Lower lobe of right lung (tissue), 2 donors: Measurements from ENCODE around the gene ALDH3B1. TPM values are rescaled to one million over a fixed set of nuclear protein-coding genes. Genes with fewer than 3 reads are reported as not detected.

ENCODE experiments used
- ATAC-seq, 2 donors: fragments of 200-7000 bp; cut with Tn5 transposase; one replicate each; pipeline ENCODE4 v1.9.1; 2020 to 2022; ENCODE audit warnings: mild to moderate bottlenecking in 2 of 2, moderate library complexity in 2 of 2
- DNase-seq: peaks from one replicate; pipeline ENCODE4 v3.0.0-alpha.2; 2020
- H3K27ac ChIP-seq: fragments of 200-600 bp; one replicate; pipeline ENCODE4 v1.8.0; 2022
- H3K27me3 ChIP-seq: fragments of 200-600 bp; one replicate; pipeline ENCODE4 v1.8.0; 2022; ENCODE audit warnings: low read depth
- H3K36me3 ChIP-seq: fragments of 200-600 bp; one replicate; pipeline ENCODE4 v1.8.0; 2022; ENCODE audit warnings: mild to moderate bottlenecking
- H3K4me1 ChIP-seq: fragments of 200-600 bp; one replicate; pipeline ENCODE4 v1.8.0; 2022
- H3K4me3 ChIP-seq: fragments of 200-600 bp; one replicate; pipeline ENCODE4 v1.8.0; 2022; ENCODE audit warnings: mild to moderate bottlenecking
- H3K9me3 ChIP-seq: fragments of 200-600 bp; one replicate; pipeline ENCODE4 v1.8.0; 2022
- intact Hi-C: fragments of 100-400 bp; cut with DNase I; formaldehyde crosslinking; loops from one replicate; pipeline ENCODE4 v1.11.0; 2022
- microRNA-seq: library from miRNA; unstranded; fragments of <30 nt; microRNA quantifications from one replicate; pipeline ENCODE4 v1.2.0, GENCODE V29; 2020; ENCODE audit warnings: borderline number of aligned reads
- total RNA-seq: library from RNA; stranded (reverse); fragmentation: NEBNext Ultra II Directional; extraction: Animal tissue kit (Norgen Biotek cat#: 25700); gene quantifications from one replicate; pipeline ENCODE4 v1.2.1, GENCODE V29; 2021
- TF ChIP-seq, protein P1 (sequence below): fragments of 200-600 bp; IDR thresholded peaks from one replicate; pipeline ENCODE4 v1.8.0; 2022; ENCODE audit warnings: antibody characterized with exemption, mild to moderate bottlenecking
- donor health status: DM: no; HTN: yes; CAD: no; lungs with severe emphysema.

Gene ALDH3B1
- total RNA-seq, 1 donor from 2014 or later, result 104 TPM

DNA sequence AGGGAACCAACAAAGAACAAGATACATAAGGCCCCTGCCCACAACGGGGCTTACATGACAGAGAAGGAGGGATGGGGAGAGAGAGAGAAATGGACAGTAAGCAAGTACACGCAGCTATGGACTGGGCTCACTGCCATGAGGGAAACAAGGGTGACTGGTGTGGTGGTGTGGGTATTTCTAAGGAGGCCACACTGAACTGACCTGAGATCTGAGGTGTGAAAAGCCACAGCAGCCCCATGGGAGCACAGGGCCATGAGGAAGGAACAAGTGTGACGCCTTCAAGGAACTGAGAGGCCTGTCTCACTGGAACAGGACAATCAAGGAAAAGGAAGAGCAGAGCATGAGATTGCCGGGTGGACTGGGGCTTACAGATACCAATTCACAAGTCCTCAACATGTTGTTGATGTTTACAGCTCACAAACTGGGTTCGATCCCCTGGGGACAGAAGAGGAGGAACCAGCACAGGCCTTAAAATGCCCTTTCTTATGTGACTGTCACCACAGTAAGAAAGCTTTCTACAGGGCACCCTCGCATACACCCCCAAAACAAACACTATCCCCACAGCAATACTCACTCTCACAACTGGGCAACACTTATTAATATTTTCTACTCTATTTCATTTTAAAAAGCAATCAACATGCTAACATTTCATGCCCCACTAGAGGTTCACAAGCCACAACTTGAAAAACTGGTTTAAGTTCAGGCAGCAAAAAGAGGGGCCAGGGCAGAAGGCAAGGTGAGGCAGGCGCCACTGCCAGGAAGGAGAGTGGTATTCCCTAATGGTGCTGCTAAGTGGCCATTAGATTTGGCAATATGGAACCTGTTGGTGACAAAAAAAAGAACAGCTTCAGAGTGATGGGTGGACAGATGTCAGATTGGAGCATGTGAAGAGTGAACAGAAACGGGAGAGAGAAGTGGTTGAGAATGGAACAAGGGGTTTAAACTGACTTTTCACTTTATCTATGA is 67.8 kb downstream of the ALDH3B1 start:
- Histone ChIP-seq H3K27me3 (no peaks in the 10 kb centered on the region), H3K4me1 (peaks cover 7% of the 10 kb centered on the region), H3K27ac (peak overlapping the region; percentile 7), H3K9me3 (no peaks in the 10 kb centered on the region), H3K36me3 (peaks cover 39% of the 10 kb centered on the region), H3K4me3 (no peak overlapping the region)
- ATAC-seq (peak; percentile 20 to 41), DNase-seq (no peak)
- intact Hi-C loops, result no loop called here
- TF ChIP-seq, protein P1, sequence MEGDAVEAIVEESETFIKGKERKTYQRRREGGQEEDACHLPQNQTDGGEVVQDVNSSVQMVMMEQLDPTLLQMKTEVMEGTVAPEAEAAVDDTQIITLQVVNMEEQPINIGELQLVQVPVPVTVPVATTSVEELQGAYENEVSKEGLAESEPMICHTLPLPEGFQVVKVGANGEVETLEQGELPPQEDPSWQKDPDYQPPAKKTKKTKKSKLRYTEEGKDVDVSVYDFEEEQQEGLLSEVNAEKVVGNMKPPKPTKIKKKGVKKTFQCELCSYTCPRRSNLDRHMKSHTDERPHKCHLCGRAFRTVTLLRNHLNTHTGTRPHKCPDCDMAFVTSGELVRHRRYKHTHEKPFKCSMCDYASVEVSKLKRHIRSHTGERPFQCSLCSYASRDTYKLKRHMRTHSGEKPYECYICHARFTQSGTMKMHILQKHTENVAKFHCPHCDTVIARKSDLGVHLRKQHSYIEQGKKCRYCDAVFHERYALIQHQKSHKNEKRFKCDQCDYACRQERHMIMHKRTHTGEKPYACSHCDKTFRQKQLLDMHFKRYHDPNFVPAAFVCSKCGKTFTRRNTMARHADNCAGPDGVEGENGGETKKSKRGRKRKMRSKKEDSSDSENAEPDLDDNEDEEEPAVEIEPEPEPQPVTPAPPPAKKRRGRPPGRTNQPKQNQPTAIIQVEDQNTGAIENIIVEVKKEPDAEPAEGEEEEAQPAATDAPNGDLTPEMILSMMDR, result no peak

Small RNA genes within 50 kb of the gene (microRNA-seq; reads per million reads assigned to microRNA genes)
- gene MIR4691 (not detected), gene MIR6753 (not detected), gene MIR7113 (not detected)

Other genes with a start within 250 kb of the ALDH3B1 start
- 121 TPM for gene UNC93B1, start 6.2 kb upstream of the ALDH3B1 start, total RNA-seq
- 95.5 TPM for gene NDUFS8, start 20.4 kb downstream of the ALDH3B1 start, total RNA-seq
- gene TCIRG1, start 28.7 kb downstream of the ALDH3B1 start, total RNA-seq, result 276 TPM
- gene CHKA, start 111.1 kb downstream of the ALDH3B1 start, total RNA-seq, result 43.0 TPM
- gene KMT5B, start 203.0 kb downstream of the ALDH3B1 start, total RNA-seq, result 48.6 TPM